IPS-20b (cell line): Measurements from ENCODE around the gene ATP11C.
A peak's percentile ranks its signal among the peaks of the same experiment; 100 is the strongest.
"Not testable (repeated sequence)": the region's sequence is repeated elsewhere in the genome, so short reads cannot be mapped to it uniquely, and the experiment has no call there.

Source experiments
- H3K27ac ChIP-seq: one replicate; pipeline ENCODE4 v1.5.1; 2013; ENCODE audit warnings: low read length
- H3K27me3 ChIP-seq: 2 replicates; pipeline ENCODE4 v1.6.1; 2013; ENCODE audit warnings: mild to moderate bottlenecking, low read length, inconsistent platforms; ENCODE audit not compliant: insufficient read depth
- H3K36me3 ChIP-seq: 2 replicates; pipeline ENCODE4 v1.6.1; 2013; ENCODE audit warnings: low read depth, mild to moderate bottlenecking, inconsistent platforms, low read length, moderate library complexity; ENCODE audit not compliant: insufficient read depth
- H3K4me1 ChIP-seq: 2 replicates; pipeline ENCODE4 v1.6.1; 2013; ENCODE audit warnings: mild to moderate bottlenecking, control low read depth, inconsistent platforms, low read length, moderate library complexity; ENCODE audit not compliant: insufficient read depth
- H3K4me3 ChIP-seq: 2 replicates; pipeline ENCODE4 v1.5.1; 2013; ENCODE audit warnings: mild to moderate bottlenecking, low read length, inconsistent platforms
- H3K9ac ChIP-seq: 2 replicates; pipeline ENCODE4 v1.6.1; 2013; ENCODE audit warnings: low read depth, mild to moderate bottlenecking, inconsistent platforms, low read length, moderate library complexity
- H3K9me3 ChIP-seq: 2 replicates; pipeline ENCODE4 v1.6.1; 2013; ENCODE audit warnings: mild to moderate bottlenecking, low read depth, low read length, inconsistent platforms; ENCODE audit not compliant: insufficient read depth

ATP11C gene

DNA sequence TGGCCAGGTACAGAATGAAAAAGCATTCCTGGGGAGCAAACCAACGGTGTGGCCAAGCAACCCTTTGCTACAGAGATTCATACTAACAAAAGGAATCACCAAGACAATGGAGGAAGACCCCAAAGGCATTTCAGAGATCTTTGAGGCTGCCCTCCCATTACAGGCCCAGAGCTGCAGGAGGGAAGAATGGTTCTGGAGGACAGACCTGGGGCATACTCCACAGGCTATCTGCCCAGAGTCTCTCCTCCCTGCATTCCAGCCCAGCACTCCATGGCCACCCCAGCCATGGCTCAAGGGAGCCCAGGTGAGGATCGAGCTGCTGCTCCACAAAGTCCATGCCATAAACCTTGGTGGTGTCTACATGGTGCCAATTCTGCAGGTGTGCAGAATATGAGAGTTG, 81.9 kb downstream of the ATP11C start:
- peaks cover 5% of the 10 kb centered on the region for H3K4me1 ChIP-seq
- H3K27me3 ChIP-seq, result no peaks in the 10 kb centered on the region
- no peaks in the 10 kb centered on the region for H3K9me3 ChIP-seq
- H3K27ac ChIP-seq, result no peak overlapping the region
- H3K9ac ChIP-seq, result no peak overlapping the region
- no peaks in the 10 kb centered on the region for H3K36me3 ChIP-seq
- H3K4me3 ChIP-seq, result no peak overlapping the region

DNA sequence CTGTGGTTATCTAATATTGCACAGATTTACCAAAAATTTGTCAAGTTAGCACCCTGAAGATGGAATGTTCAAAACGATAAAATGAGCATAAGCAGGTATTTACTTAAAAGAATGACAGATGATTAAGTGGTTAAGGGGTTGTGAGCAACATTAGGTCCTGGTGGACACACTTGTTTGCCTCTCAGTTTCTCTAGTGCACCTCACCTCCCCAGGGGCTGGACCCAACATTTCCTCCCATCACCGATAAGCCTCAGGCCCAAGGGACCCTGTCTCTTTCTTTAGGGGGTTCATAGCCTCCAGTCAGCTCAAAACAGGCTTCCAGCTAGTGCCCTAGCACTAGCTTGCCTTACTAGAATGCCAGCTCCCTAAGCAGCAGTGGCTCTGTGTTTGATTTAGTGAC, 88.0 kb downstream of the ATP11C start:
- no peak overlapping the region for H3K9ac ChIP-seq
- H3K9me3 ChIP-seq, result no peaks in the 10 kb centered on the region
- no peak overlapping the region for H3K27ac ChIP-seq
- no peak overlapping the region for H3K4me3 ChIP-seq
- no peaks in the 10 kb centered on the region for H3K36me3 ChIP-seq
- H3K4me1 ChIP-seq, result peaks cover 10% of the 10 kb centered on the region
- no peaks in the 10 kb centered on the region for H3K27me3 ChIP-seq

DNA sequence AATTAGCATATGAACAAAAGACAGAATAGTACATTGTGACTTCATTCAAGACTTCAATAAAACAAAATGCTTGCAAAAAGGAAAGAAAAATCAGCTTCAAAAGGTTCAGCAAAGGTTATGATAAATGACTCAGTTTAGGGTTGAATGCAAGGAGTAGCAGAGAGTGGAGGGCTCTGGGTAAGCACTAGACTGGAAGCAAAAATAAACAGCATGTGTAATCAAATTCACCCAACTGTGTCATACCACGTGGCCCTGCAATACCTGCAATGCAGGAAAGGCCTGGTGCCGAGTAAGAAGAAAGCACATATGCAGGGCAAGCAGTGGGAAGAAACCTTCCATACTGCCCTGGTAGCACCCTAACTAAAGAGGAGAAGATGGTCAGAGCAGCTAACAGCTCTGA, 88.7 kb downstream of the ATP11C start:
- Histone ChIP-seq H3K4me1 (peaks cover 10% of the 10 kb centered on the region), H3K4me3 (no peak overlapping the region), H3K9ac (no peak overlapping the region), H3K36me3 (no peaks in the 10 kb centered on the region), H3K9me3 (no peaks in the 10 kb centered on the region), H3K27me3 (no peaks in the 10 kb centered on the region), H3K27ac (no peak overlapping the region)

DNA sequence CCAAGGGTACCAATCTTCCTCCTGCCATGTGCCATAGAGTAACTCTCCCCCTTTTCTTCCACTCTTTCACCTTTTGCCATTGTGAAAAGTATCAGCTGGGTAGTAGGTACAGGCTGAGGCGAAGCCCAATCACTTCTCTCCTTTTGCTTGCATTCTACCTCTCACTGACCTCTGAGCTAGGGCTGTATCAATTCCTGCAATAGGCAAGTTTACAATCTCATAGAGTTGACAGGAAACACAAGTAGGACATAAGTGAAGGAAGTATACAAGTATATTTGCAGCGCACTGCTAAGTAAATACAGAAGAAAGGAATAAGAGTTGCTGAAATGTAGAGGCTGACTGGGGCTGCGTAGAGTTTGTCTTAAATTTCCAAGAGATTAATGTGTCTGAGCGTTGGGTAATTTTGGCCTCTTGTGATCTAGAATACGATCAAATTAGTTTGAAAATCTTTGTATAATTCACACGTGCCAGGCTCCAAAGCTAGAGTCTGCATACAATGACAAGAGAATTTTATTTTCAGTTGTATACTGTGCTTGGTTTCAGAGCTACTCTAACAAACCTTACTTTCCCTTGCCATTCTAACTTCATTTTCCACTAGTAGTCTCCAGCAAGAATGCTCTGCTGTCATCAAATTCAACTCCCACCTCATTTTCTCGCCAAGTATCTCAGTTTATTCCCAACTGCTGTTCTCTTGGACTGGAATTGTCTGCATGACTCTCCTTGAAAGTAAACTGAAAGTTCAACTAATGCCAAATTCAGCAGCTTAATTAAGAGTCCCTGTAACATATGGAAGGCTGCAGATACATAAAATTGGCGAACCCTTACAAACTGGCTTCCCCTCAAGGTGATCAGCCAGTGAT, 90.3 kb downstream of the ATP11C start:
- Histone ChIP-seq H3K9ac (no peak overlapping the region), H3K4me3 (no peak overlapping the region), H3K4me1 (peaks cover 10% of the 10 kb centered on the region), H3K36me3 (no peaks in the 10 kb centered on the region), H3K9me3 (no peaks in the 10 kb centered on the region), H3K27me3 (no peaks in the 10 kb centered on the region), H3K27ac (no peak overlapping the region)

DNA sequence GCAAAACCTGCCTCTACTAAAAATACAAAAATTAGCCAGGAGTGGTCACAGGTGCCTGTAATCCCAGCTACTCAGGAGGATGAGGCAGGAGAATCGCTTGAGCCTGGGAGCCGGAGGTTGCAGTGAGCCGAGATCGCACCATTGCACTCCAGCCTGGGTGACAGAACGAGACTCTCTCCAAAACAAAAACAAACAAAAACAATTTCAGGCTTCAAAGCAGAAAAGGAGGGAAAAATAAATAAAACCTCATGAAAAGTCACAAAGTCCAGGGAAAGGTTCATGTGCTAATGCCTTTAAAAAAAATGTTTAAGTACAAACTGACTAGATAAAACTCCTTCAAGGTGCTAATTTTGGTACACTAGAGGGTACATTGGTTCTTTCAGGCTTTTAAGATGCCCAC, 96.5 kb downstream of the ATP11C start:
- H3K27me3 ChIP-seq, H3K9me3 ChIP-seq, H3K36me3 ChIP-seq, H3K27ac ChIP-seq, H3K9ac ChIP-seq, H3K4me3 ChIP-seq: not testable (repeated sequence)
- peaks cover 21% of the 10 kb centered on the region for H3K4me1 ChIP-seq

DNA sequence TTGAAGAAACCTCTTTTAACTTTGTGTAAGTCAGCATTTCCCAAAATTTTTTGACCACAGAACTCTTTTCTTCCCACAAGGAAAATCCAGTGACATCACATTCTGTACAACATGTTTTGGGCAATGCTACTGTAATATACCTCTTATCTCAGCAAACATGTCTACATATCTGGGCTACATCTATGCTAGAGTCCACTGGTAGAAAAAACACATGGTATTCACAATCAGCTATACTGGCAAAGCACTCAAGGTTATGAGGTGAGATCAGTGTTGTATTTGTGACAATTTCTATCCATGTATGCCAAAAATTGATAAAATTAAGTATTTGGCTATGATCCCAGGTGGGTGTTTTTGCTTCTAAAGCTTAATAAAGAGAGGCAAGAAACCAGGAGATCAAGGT, 98.0 kb downstream of the ATP11C start:
- no peak overlapping the region for H3K9ac ChIP-seq
- H3K27me3 ChIP-seq, result no peaks in the 10 kb centered on the region
- no peak overlapping the region for H3K27ac ChIP-seq
- H3K36me3 ChIP-seq, result no peaks in the 10 kb centered on the region
- H3K9me3 ChIP-seq, result no peaks in the 10 kb centered on the region
- H3K4me1 ChIP-seq, result peaks cover 25% of the 10 kb centered on the region
- H3K4me3 ChIP-seq, result no peak overlapping the region

DNA sequence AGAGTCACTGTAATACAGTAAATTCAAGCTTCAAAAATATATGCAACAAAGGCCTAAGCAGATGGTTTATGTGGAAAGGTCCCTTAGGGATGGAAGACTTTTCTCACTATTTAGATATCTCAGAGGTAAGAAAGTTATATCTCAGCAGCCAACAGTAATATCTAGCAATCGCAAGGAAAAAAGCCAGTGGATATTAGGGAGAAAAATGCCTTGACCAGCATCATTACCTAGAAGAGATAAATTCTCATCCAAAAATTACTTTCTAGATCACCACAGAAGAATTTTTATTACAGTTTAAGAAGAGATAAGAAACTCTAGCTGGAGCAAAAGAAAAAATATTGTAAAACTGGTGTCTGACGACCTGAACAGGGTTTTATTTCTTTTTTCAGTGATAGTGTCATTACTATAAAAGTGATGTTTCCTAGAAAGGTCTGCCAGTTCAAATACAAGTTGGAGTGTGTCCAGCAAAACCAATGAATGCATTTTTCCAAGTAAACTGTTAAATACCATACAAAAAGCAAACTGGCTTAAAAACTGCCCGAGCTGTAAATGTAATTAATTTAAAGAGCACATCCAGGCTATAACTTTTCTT, 100.0 kb downstream of the ATP11C start:
- Histone ChIP-seq H3K27ac (no peak overlapping the region), H3K36me3 (no peaks in the 10 kb centered on the region), H3K4me3 (no peak overlapping the region), H3K27me3 (no peaks in the 10 kb centered on the region), H3K9me3 (no peaks in the 10 kb centered on the region), H3K4me1 (peaks cover 32% of the 10 kb centered on the region), H3K9ac (peak overlapping the region; percentile 25)

DNA sequence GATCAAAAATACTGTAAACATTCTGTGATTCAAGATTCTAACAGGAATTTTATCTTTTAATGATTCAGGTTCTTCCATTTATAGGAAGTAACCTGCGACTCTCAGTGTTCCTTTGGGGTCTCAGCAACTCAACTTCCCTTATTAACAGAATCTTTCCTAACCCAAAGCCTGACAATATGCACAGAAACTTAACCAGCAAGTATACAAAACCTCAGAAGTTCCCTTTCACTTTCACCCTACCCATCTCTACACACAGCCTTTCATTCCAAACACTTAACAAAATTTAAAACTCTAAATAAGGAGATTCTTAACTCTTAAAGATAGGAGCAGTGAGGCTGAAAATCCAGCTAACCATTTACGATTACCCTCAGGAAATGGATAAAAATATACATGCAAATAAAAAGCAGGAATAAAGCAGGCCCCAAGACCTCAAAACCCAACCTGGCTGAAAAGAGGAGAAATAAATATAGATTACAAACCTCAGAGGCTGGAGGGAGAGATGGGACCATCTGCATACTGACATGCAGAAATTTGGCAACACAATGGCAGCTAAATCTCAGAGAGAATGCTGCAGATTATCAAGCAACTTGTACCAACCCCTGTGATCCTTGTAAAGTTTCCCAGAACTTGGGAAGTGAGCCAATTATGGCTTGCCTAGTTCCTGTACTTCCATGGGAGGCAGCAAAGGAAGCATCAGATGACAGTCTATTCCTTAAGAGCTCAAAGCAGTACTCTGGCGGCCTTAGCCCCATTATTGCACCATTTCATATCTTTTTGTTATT, 101.0 kb downstream of the ATP11C start:
- Histone ChIP-seq H3K27me3 (no peaks in the 10 kb centered on the region), H3K4me3 (peak overlapping the region; percentile 21; the same call in 1 of the 2 replicates), H3K9ac (peak overlapping the region; percentile 28; the same call in 1 of the 2 replicates), H3K9me3 (no peaks in the 10 kb centered on the region), H3K27ac (peak overlapping the region; percentile 47), H3K4me1 (peaks cover 34% of the 10 kb centered on the region), H3K36me3 (no peaks in the 10 kb centered on the region)

DNA sequence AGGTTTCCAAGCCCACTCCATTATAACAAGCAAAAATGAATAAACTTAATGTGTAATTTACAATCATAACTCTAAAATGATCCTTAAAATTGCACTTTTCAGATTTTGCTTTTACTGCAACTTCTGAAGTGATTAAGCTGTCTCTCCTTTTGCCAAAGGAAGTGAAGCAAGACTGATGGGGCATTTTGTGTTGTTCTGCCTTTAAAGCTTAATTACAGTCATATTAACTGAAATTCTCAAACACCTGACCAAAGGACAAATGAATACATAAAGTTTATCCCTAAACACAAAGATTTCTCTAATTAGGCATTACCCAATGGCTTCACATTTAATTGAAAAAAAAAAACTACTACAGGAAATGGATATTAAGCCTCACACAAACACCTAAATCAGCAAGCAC, 101.8 kb downstream of the ATP11C start:
- no peaks in the 10 kb centered on the region for H3K36me3 ChIP-seq
- H3K4me3 ChIP-seq, result no peak overlapping the region
- no peaks in the 10 kb centered on the region for H3K27me3 ChIP-seq
- H3K9ac ChIP-seq, result peak overlapping the region; percentile 28; the same call in 1 of the 2 replicates
- peaks cover 41% of the 10 kb centered on the region for H3K4me1 ChIP-seq
- H3K27ac ChIP-seq, result peak overlapping the region; percentile 47
- H3K9me3 ChIP-seq, result no peaks in the 10 kb centered on the region

DNA sequence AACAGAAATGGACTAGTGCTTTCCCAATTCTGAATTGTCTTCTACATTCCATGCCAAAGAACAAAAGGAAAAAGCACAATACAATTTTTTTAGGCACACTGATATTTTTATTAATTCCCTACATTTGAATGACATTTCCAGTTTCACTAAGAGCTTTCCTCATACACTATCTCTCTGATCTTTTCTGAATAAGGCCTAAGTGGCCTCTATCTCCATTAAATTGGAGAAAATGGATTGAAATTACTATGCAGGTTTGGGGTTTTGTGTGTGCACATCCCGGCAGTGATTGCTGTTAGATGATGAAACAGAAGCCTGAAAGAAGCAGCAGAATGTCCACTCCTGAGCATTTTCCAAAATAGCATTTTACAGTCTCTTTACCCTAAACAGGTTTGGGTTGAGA, 104.0 kb downstream of the ATP11C start:
- peaks cover 50% of the 10 kb centered on the region for H3K4me1 ChIP-seq

DNA sequence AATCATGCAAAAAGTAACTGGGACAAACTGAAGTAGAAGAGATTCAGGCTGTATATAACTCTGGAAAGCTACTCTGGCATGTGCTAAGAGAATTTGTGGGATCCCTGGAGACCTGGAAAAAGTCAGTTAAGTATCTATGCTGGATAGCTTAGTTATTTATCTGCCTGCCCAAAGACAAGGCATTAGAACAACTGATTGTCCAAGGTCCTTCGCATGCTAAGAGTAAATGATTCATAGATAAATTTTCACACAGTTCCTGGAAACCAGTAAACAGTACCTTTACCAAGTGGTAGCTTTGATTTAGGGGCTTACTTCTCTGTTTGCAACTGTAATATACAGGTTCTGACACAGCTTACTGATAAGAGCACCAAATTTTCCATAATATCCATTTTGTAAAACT, 104.8 kb downstream of the ATP11C start:
- Histone ChIP-seq H3K27ac (no peak overlapping the region), H3K9ac (no peak overlapping the region), H3K9me3 (no peaks in the 10 kb centered on the region), H3K27me3 (no peaks in the 10 kb centered on the region), H3K36me3 (no peaks in the 10 kb centered on the region), H3K4me1 (peaks cover 44% of the 10 kb centered on the region), H3K4me3 (no peak overlapping the region)

More for the DNA sequence above, 104.0 kb downstream of the ATP11C start:
- no peak overlapping the region for H3K9ac ChIP-seq
- H3K27ac ChIP-seq, result no peak overlapping the region
- H3K27me3 ChIP-seq, result no peaks in the 10 kb centered on the region
- no peaks in the 10 kb centered on the region for H3K9me3 ChIP-seq
- no peaks in the 10 kb centered on the region for H3K36me3 ChIP-seq
- H3K4me3 ChIP-seq, result no peak overlapping the region
